Testis (tissue), 3 donors: ENCODE measurements around the gene ZNF616. TPM values are rescaled to one million over a fixed set of nuclear protein-coding genes. Genes with fewer than 3 reads are reported as not detected.

Experiments
- DNase-seq: peaks from one replicate; pipeline ENCODE4 v3.0.0-alpha.2; 2019
- H3K27ac ChIP-seq, 2 donors: fragments of 200-600 bp; sonication (generic); one replicate each; pipeline ENCODE4 v1.5.1; 2019
- H3K27me3 ChIP-seq: fragments of 200-600 bp; sonication (generic); one replicate; pipeline ENCODE4 v1.5.1; 2019
- H3K36me3 ChIP-seq: fragments of 200-600 bp; sonication (generic); one replicate; pipeline ENCODE4 v1.5.1; 2017; ENCODE audit warnings: low read depth; ENCODE audit errors: missing control alignments
- H3K4me1 ChIP-seq: fragments of 200-600 bp; sonication (generic); one replicate; pipeline ENCODE4 v1.5.1; 2019
- H3K4me3 ChIP-seq, 2 donors: fragments of 200-600 bp; sonication (generic); one replicate each; pipeline ENCODE4 v1.5.1; 2017 to 2019
- H3K9me3 ChIP-seq: fragments of 200-600 bp; sonication (generic); one replicate; pipeline ENCODE4 v1.5.1; 2017
- POLR2A ChIP-seq: fragments of 450-650 bp; IDR thresholded peaks from one replicate; pipeline ENCODE4 v1.6.1; 2017; ENCODE audit warnings: antibody characterized with exemption, mild to moderate bottlenecking, moderate library complexity
- WGBS, 2 donors: methylation state at CpG; one replicate each; pipeline ENCODE4 v1.1.5; 2018; 5-methylcytosine and 5-hydroxymethylcytosine counted together
- intact Hi-C: fragments of 100-400 bp; cut with DNase I; formaldehyde crosslinking; loops from one replicate; pipeline ENCODE4 v1.15.1; 2023; ENCODE audit warnings: low total_unique reads
- polyA plus RNA-seq: library from polyadenylated mRNA; stranded (reverse); fragments of 350-450 nt; fragmentation: Illumina TruSeq; extraction: RNeasy Lipid Tissue Mini Kit (QIAGEN cat#74804); gene quantifications from one replicate; pipeline ENCODE4 v1.2.3, GENCODE V29; 2014; ENCODE audit warnings: low read depth, low replicate concordance; ENCODE audit not compliant: insufficient read depth
- total RNA-seq, 2 donors: library from RNA; depleted of rRNA; stranded (reverse); fragments of >200 nt; gene quantifications; one replicate each; pipeline ENCODE4 v1.2.3, GENCODE V29; 2016
- TF ChIP-seq, protein P1 (sequence below), 3 experiments: fragments of 450-650 bp in 2 of 3; fragments of 200-600 bp in 1 of 3; sonication (generic) in 1 of 3; IDR thresholded peaks; one replicate each; pipeline ENCODE4 v1.5.1; 2016 to 2019; ENCODE audit warnings: antibody characterized with exemption in 3 of 3, mild to moderate bottlenecking in 2 of 3, moderate library complexity in 1 of 3

The ZNF616 gene
- total and polyA plus RNA-seq, 3 donors from 2014 or later = 6.3 to 11.3 (median 9.0) TPM

DNA sequence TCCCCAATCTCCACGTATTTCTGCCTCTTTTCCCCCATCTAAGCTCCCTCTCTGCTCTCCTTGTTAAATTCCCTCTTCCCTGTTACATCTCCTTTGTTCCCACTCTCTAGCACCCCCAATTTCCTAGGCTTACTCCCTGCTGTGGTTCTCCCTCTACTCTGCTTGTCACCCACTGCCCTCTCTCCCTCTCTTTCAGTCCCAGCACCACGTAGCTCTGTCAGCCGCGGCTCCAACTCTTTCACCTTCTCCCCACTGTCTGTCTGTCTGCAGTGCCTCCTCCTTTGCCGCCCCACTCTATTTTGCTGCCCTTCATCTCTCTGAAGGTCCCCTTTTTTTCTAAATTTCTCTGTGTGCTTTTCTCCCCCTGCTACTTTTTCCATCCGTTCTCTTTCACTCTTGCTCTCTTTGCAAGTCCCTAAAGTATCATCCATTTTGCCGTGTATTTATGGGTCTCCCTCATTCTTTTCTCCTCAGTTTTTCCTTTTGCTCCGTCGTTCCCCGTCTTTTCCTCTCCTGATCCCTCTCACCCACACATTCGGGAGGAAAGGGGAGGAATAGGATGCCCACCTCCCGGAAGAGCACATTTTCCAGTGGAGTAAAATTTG lies 45.1 kb downstream of the ZNF616 start:
- Histone ChIP-seq H3K27me3 (no peaks in the 10 kb centered on the region), H3K27ac (peak overlapping the region; percentile 33 to 38), H3K36me3 (no peaks in the 10 kb centered on the region), H3K4me1 (peaks cover 10% of the 10 kb centered on the region), H3K9me3 (no peaks in the 10 kb centered on the region), H3K4me3 (peak overlapping the region; percentile 68 to 89)
- intact Hi-C loops = no loop called here
- no peak for DNase-seq
- no peak for TF ChIP-seq POLR2A
- TF ChIP-seq, protein P1, sequence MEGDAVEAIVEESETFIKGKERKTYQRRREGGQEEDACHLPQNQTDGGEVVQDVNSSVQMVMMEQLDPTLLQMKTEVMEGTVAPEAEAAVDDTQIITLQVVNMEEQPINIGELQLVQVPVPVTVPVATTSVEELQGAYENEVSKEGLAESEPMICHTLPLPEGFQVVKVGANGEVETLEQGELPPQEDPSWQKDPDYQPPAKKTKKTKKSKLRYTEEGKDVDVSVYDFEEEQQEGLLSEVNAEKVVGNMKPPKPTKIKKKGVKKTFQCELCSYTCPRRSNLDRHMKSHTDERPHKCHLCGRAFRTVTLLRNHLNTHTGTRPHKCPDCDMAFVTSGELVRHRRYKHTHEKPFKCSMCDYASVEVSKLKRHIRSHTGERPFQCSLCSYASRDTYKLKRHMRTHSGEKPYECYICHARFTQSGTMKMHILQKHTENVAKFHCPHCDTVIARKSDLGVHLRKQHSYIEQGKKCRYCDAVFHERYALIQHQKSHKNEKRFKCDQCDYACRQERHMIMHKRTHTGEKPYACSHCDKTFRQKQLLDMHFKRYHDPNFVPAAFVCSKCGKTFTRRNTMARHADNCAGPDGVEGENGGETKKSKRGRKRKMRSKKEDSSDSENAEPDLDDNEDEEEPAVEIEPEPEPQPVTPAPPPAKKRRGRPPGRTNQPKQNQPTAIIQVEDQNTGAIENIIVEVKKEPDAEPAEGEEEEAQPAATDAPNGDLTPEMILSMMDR (IDR thresholded peaks at IDR 0.05) = no peak
- WGBS, 2 donors = 2 to 8% methylated on average over 12 of the region's 12 CpGs

GRCh38 chr19:52086481-52086880 lies 53.3 kb downstream of the ZNF616 start:
- Histone ChIP-seq H3K27me3 (no peaks in the 10 kb centered on the region), H3K9me3 (no peaks in the 10 kb centered on the region), H3K27ac (no peak overlapping the region), H3K36me3 (no peaks in the 10 kb centered on the region), H3K4me3 (no peak overlapping the region), H3K4me1 (no peaks in the 10 kb centered on the region)
- TF ChIP-seq, protein P1 (IDR thresholded peaks at IDR 0.05) = no peak
- TF ChIP-seq POLR2A = no peak
- DNase-seq = no peak
- intact Hi-C loops = no loop called here

GRCh38 chr19:52070496-52070895 lies 69.2 kb downstream of the ZNF616 start:
- Histone ChIP-seq H3K36me3 (peaks cover 6% of the 10 kb centered on the region), H3K4me3 (no peak overlapping the region), H3K27ac (no peak overlapping the region), H3K4me1 (no peaks in the 10 kb centered on the region), H3K27me3 (no peaks in the 10 kb centered on the region), H3K9me3 (no peaks in the 10 kb centered on the region)
- no peak for DNase-seq
- 92 to 94% methylated on average over 5 of the region's 5 CpGs for WGBS, 2 donors
- intact Hi-C loops = no loop called here
- TF ChIP-seq POLR2A = no peak
- TF ChIP-seq, protein P1 (IDR thresholded peaks at IDR 0.05) = no peak

DNA sequence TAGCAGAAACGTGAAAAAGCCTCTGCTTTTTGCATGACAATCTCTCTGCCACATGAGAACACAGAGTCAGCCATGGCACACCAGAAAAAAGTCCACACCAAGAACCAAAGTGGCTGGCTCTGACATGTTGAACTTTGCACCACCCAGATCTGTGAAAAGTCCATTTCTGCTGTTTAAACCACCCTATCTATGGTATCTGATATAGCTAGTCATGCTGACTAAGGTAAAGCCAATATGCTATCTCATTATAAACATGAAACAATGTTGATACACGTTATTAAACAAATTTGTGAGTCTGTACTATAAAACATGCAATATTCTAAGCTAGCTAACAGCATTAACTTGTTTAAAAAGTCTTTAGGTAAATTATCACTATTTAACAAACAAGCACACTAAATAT lies 70.1 kb downstream of the ZNF616 start:
- no peak for TF ChIP-seq POLR2A
- TF ChIP-seq, protein P1 (IDR thresholded peaks at IDR 0.05) = no peak
- intact Hi-C loops = no loop called here
- H3K4me3 ChIP-seq = no peak overlapping the region
- WGBS, 2 donors = 88 to 90% methylated on average over 2 of the region's 2 CpGs
- no peak for DNase-seq
- no peaks in the 10 kb centered on the region for H3K27me3 ChIP-seq
- no peaks in the 10 kb centered on the region for H3K9me3 ChIP-seq
- H3K4me1 ChIP-seq = no peaks in the 10 kb centered on the region
- peaks cover 6% of the 10 kb centered on the region for H3K36me3 ChIP-seq
- no peak overlapping the region for H3K27ac ChIP-seq

GRCh38 chr19:52066258-52066863 lies 73.4 kb downstream of the ZNF616 start:
- H3K27me3 ChIP-seq = no peaks in the 10 kb centered on the region
- H3K27ac ChIP-seq = no peak overlapping the region
- no peaks in the 10 kb centered on the region for H3K9me3 ChIP-seq
- DNase-seq = no peak
- no peak overlapping the region for H3K4me3 ChIP-seq
- H3K36me3 ChIP-seq = peaks cover 6% of the 10 kb centered on the region
- TF ChIP-seq, protein P1 (IDR thresholded peaks at IDR 0.05) = no peak
- TF ChIP-seq POLR2A = no peak
- H3K4me1 ChIP-seq = no peaks in the 10 kb centered on the region
- intact Hi-C loops = no loop called here
- whole genome bisulfite sequencing, 2 donors = 96 to 97% methylated on average over 6 of the region's 6 CpGs
